ENCODE measurements around the gene GLDN.

DNA sequence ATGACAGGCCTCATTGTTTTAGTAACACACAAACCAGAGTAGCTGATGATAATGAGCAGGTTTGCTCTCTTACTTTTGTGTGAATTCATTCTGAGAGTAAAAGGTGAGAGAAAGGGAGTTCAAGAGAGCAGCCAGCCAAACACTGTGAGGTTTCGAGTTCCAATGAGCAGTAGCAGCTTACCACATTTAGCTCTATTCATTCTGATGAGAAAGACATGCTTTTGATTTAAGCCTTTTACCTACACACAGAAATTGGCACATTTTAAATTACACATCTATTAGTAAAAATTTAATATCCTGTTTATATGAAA, 28.0 kb downstream of the GLDN start:
- TF ChIP-seq, protein P1, sequence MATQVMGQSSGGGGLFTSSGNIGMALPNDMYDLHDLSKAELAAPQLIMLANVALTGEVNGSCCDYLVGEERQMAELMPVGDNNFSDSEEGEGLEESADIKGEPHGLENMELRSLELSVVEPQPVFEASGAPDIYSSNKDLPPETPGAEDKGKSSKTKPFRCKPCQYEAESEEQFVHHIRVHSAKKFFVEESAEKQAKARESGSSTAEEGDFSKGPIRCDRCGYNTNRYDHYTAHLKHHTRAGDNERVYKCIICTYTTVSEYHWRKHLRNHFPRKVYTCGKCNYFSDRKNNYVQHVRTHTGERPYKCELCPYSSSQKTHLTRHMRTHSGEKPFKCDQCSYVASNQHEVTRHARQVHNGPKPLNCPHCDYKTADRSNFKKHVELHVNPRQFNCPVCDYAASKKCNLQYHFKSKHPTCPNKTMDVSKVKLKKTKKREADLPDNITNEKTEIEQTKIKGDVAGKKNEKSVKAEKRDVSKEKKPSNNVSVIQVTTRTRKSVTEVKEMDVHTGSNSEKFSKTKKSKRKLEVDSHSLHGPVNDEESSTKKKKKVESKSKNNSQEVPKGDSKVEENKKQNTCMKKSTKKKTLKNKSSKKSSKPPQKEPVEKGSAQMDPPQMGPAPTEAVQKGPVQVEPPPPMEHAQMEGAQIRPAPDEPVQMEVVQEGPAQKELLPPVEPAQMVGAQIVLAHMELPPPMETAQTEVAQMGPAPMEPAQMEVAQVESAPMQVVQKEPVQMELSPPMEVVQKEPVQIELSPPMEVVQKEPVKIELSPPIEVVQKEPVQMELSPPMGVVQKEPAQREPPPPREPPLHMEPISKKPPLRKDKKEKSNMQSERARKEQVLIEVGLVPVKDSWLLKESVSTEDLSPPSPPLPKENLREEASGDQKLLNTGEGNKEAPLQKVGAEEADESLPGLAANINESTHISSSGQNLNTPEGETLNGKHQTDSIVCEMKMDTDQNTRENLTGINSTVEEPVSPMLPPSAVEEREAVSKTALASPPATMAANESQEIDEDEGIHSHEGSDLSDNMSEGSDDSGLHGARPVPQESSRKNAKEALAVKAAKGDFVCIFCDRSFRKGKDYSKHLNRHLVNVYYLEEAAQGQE (IDR thresholded peaks at IDR 0.05; ENCODE audit: unreplicated experiment) = no peak
- no peak for TF ChIP-seq CTCF (conservative IDR thresholded peaks at IDR 0.05; ENCODE audit: low read depth in 2 of 2)
- TF ChIP-seq JUNB (IDR thresholded peaks at IDR 0.05; ENCODE audit: unreplicated experiment) = no peak
- no peak for TF ChIP-seq ETS1 (IDR thresholded peaks at IDR 0.05)

Measured in GM23338 (cell line).